ENCODE measurements around the gene ANXA3.

Gene ANXA3

DNA sequence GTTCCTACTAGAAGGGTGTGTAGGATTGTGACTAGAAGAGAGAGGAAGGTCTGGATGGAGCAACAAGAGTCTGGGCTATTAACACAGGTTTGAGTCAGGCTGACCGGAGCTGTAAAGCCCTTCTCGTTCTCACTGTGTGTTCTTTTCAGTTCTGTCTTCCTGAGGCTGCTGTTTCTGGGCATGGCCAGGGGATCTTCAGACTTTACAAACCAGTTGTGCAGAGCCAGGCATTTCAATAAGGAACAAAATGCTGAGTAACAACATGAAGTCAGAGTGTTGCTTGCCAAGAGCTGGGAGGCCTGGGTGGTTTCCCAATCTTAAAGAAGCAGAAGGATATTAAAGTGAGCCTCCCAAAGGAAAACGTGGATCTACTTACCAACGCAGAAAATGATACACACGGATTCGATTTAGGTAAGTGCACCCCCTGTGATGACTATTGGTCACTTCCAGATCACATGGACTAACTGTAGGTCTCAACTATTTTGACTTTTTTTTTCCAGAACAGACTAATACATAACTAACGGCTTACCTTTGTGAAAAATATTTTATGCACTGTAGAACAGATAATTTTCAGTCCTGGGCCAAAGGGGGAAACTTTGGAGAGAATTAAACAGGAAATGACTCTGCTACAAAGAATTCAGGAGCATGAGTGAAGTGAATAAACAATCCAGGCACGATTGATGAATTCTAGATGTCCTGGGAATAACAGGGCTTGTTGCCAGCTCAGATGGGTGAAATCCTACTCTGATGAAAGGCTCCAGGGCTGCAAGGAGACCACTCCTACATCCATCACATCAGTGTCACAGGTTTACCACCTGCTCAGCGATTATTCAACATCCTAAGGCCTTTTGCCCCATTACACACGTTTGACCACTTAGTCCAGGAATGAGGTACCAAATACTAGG, 94.5 kb downstream of the ANXA3 start:
- no peak for DNase-seq

DNA sequence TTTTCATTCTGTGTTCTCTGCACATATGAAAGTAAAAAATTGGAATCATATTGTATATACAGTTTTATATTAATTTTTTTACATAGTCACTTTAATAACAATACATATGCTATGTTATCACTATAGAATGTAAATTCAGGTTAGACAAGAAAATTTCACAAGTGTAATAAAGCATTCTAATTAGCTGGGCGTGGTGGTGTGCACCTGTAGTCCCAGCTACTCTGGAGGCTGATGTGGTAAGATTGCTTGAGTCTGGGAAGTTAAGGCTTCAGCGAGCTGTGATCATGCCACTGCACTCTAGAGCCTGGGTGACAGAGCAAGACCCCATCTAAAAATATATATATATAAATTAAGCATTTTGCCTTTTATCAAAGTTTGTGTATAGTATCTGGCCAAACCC, 95.7 kb downstream of the ANXA3 start:
- DNase-seq, result no peak

DNA sequence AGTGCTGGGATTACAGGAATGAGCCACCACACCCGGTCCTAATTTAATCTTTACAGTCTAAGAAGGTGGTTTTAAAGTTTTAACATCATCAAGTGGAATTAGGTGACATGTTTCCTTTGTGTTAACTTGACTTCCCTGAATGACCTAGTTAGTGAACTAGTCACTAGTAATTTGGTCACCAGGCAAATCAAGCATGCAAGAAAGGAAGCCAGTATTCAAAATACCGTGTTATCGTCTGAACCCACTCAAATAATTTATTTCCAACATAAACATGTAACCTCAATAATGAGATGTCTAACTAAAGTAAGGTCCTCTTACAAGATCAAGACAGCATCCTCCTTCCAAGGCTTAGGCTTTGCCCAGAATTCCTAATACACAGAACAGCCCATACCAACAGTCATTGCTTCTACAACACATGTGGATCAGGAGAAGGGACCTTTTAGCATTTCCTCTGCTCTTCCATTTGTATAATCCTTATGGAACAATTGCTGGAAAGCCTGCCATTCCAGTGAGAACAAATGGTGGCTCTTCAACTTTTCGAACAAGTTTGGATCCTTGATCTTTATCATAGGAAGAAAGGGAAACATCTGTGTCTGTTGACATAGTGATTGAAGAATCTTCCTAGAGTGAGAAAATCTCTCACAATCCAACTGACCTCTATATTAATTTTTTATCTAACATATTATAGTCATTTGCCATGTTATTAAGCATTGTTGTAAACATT, 97.2 kb downstream of the ANXA3 start:
- no peak for DNase-seq

DNA sequence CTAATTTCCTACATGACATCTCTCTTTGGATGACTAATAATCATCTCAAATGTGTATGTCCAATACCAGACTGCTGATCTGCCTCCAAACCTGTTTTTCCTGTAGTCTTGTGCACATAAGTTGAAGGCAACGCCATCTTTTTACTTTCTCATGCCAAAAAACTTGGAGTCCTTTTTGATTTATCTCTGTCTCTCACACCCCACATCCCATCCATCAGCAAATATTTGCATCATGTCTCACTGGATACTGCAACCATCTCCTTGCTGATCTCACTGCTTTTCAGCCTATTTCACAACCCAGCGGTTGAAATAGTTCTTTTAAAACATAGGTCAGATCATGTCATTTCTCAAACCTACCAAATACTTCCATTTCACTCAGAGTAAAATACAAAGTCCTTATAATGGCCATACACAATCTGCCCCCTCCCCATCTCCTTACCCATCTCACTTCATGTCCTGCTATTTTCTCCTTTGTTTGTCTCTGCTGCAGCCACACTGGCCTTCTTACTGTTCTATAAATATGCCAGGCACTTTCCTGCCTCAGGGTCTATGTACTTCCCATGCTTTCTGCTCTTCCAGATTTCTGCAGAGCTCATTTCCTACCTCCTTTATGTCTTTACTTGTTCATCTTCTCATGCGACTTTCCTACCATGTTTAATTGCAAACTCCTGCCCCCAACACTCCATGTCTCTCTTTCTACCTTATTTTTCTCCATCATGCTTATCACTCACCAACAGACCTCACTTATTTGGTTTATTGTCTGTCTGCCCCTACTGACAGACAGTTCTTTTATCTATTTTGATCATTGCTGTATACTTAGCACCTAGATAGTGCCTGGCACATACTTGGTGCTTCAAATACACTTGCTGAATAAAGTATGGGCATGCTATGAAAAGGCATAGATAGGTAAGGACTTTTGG, 98.8 kb downstream of the ANXA3 start:
- DNase-seq, result no peak

DNA sequence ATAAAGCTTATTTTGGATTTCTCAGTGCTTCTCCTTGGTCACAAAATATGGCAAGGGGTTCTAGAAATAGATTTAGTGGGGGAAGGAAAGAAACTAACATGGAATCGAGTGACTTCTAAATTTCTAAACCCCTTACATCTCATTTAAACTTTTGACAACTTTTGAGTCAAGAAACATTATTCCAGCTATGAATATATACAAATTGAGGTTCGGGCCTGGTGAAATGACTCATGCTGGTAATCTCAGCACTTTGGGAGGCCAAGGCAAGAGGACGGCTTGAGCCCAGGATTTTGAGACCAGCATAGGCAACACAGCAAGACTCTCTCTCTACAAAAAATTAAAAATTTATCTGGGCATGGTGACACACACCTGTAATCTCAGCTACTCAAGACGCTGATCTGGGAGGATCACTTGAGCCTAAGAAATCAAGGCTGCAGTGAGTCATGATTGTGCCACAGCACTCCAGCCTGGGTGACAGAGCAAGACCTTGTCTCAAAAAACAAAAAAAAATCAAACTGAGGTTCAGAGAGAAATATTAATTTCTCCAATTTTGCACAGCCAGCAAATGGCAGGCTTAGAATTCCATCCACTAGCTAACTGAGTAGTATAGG, 99.8 kb downstream of the ANXA3 start:
- DNase-seq, result no peak

DNA sequence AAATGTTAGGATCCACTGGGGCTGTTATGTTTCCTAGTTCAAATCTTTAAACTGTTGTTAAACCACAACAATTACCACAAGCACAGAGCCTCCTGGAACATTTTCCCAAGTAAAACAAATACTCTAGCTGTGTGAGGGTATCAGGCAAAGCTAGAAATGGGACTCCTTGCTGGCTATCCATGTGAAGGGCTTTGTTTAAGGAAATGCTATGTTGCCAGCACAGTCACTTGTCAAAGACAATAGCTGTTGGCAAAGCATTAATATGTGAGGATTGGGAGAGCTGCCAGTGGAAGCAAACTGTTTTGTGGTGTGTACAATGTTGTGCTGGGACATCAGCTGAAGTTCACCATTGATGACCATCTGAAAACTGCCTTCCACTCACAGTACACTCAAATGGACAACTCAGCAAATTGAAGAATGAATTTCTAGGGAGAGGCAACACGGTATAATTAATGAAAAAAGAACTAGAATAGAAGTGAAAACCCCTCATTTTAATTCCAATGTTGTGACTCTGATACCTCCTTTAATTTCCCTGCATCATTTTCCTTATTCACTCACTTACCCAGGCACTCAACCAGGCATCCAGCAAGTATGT, 100.8 kb downstream of the ANXA3 start:
- no peak for DNase-seq

DNA sequence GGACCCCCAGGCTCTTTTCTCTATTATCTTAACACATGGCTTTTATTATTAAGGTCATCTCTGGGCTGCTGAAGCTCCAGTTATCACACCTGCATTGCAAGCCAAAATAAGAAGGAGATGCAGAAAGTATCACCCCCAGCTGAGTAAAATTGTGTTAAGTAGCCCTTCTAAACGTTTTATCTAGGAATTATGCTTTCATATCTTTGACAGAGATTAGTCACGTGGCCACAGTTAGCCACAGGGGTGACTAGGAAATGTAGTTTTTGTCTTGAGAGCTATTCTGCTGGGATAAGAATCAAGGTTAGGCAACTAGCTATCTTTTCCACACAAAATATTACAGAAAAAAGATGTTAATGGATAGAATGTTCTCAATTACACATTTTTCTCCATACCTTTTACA, 102.1 kb downstream of the ANXA3 start:
- DNase-seq, result no peak

DNA sequence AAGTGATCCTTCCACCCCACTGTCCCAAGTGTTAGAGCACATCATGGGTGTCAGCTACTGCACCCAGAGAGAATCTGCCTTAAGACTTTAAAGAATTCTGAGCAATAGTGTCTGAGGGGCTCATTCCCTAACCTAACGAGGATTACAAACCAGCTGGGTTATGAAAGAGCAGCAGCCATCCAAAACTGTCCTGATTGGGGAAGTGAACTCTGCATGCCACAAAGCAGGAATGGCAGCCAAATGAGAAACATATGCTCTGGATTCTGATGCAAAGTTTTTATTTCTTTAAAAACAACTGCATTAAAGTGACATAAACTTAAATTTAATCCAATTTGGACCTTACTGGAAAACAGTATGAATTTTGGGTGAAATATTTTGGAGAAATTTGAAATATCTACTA, 103.2 kb downstream of the ANXA3 start:
- DNase-seq, result no peak

DNA sequence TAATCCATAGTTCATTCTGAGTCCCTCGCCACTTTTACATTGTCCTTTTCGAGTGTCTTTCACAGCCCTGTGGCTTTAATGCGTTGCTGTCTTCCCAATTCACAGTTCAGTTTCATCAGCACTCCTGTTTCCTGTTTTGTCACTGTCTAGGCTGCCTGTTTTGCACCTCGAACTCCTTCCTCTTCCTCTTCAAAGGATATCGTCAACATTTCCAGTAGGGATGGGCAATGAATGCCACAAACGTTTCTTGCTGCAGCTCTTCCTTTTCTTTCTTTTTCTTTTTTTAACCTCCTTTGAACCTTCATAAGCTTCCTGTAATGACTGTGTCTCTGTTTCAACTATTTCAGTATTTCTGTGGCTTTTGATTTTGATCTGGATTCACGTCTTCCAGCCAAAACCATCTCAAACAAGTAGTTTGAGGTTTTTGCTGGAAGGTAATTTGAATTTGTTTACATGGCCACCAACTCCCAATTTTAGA, 105.4 kb downstream of the ANXA3 start:
- peak; percentile 4 for DNase-seq

DNA sequence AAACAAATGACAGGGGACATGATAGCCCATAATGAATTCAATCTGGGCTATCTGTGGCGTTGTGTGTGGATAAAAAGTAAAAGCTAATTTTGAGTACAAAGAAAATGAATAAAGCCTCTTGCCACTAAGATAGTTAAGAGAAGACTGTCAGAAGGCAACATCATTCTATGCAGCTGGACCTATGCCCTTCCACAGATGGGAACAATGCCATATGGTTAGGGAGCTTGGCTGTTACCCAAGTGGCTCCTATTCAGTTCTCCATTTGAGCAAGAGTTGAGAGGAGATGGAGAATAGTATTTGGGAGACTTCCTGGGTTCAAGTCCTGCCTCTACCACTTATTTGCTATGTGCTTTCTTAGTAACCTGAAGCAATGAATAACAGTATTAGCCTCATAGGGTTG, 107.7 kb downstream of the ANXA3 start:
- no peak for DNase-seq

DNA sequence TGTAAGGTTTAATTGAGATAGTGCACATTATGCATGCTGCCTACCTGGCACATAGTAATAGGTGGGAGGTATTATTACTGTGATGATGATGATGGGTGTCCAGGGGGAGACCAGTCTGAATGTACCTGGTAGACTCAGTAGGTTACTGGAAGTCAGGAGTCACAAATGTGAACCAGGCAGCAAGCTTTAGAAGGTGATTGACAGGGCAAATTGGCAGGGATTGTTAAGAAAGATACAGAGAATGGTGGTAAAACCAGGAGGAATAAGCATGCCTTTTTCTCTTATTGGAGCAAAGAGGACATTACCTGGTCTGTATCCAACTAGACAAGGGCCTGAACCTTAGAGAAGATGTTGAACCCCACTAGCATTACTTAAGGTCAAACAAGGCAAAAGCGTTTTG, 108.1 kb downstream of the ANXA3 start:
- DNase-seq, result no peak
